ENCODE data around the gene NEUROD1.

Gene NEUROD1

DNA sequence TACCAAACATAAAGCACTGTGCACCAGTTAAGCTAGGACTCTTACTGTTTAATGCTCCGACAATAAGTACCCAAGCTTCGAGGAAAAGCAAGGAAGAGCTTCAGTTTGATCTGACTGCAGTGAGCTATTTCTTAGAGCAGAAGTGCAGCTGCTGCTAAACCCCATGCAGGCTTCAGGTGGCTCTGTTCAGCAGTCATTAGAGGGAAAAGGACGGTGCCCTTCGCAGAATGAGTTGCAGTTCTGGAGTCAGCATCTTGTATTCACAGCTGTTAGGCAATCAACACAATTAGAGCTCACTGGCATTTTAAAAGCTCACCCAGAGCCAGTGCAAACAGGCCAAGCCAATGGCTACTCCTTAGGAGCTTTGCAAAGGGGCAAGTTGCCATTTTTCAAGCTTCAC, 21.9 kb downstream of the NEUROD1 start:
- CTCF ChIA-PET = interaction anchor here (1.0 to 1.6 kb wide), 8 partner anchors 12 to 1054 kb away, joined by 3 to 8 read pairs (median 4); no protein-coding TSS in a partner anchor
- DNase-seq (ENCODE audit: extremely low spot score) = no peak
- POLR2A ChIA-PET = no interaction called here
- TF ChIP-seq, protein P1, sequence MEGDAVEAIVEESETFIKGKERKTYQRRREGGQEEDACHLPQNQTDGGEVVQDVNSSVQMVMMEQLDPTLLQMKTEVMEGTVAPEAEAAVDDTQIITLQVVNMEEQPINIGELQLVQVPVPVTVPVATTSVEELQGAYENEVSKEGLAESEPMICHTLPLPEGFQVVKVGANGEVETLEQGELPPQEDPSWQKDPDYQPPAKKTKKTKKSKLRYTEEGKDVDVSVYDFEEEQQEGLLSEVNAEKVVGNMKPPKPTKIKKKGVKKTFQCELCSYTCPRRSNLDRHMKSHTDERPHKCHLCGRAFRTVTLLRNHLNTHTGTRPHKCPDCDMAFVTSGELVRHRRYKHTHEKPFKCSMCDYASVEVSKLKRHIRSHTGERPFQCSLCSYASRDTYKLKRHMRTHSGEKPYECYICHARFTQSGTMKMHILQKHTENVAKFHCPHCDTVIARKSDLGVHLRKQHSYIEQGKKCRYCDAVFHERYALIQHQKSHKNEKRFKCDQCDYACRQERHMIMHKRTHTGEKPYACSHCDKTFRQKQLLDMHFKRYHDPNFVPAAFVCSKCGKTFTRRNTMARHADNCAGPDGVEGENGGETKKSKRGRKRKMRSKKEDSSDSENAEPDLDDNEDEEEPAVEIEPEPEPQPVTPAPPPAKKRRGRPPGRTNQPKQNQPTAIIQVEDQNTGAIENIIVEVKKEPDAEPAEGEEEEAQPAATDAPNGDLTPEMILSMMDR (IDR thresholded peaks at IDR 0.05; ENCODE audit: control extremely low read depth, extremely low read depth, low read depth, missing control alignments) = no peak

DNA sequence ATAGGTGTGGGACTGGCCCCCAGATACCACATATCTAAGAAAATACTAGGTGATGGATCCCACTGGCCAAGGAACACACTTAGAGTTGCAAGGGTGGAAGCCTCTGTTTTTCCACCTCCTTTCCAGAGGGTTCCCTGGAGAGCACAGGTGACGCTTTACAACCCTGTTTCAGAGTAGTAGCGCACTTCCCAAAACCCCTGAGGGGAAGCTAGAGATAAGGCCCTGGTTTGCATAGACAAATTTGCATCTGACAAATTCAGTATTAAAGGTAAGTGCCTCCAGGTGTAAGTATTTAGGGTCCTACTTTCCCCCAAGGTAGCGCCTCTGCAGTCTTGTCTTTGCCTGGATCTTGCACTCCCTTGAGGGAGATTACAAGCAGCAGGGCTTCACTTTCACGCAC, 22.9 kb downstream of the NEUROD1 start:
- POLR2A ChIA-PET = no interaction called here
- TF ChIP-seq, protein P1 (IDR thresholded peaks at IDR 0.05; ENCODE audit: control extremely low read depth, extremely low read depth, low read depth, missing control alignments) = no peak
- no peak for DNase-seq (ENCODE audit: extremely low spot score)
- CTCF ChIA-PET = interaction anchor here (1.0 to 1.5 kb wide), 4 partner anchors 13 to 575 kb away, joined by 3 to 8 read pairs (median 3); no protein-coding TSS in a partner anchor

DNA sequence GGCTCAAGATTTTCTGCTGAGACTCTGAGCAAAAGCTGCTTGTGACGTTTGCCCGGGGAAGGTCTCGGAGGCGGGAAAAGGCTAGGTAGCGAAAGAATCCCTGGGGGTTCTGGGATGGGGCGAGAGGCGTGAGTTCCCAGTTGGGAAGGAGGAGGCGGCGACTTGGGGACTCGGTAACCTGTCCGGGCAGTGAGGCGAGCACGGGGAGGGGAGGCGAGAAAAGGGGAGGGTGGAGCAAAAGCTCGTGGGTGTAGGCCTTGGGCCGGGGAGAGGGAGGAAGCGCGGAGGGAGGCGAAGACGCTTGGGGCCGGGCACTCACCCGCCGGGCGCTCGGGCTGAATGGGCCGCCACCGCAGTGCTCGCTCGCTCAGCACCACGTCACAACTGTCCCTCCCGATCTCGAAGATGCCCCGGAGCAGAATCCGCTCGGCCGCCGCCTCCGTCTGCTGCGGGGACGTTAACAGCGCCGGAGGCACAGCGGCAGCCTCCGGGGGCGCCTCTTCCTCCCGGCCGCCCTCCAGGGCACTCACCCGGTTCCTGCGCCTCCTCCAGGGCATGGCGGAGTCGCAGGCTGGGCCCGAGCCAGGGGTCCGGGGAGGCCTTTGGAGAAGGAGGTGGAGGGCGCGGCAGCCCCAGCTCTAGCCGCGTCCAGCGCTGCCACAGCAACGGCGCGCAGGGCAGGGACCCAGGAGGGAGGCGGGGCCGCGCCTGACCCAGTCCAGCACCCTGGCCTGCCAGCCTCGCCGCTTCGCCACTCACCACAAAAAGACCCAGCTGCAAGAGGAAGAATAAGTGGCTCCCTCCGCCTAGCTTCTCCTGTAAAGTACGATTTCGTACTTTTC, 23.6 kb downstream of the NEUROD1 start, which contains the start of gene CERKL:
Gene CERKL, minus strand, starts transcription at position 656 of the 842 bp plus-strand sequence. Its CDS starts 99 bp downstream, at position 557.
- CTCF ChIA-PET = interaction anchor here (0.8 to 1.5 kb wide), 4 partner anchors 13 to 574 kb away, joined by 3 to 5 read pairs (median 3); no protein-coding TSS in a partner anchor
- peak; percentile 79 for DNase-seq (ENCODE audit: extremely low spot score)
- POLR2A ChIA-PET = no interaction called here

DNA sequence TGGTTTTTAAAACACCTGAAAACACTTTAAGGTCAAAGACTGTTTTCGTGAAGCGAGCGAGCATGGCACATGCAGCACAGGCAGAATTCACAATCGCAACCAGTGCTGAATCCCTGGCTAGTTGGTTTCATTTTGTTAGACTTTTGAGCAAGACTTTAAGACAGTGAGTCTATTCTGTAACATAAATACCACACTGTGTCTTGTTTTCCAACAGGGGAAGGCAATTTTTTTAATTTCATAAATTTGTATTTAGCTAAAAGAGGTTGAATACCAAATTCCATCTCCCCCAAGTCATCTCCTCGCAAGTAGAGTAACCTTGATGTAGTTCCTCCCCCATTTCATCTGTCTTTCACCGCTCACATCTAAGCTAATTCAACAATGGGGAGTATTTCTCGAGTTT, 24.8 kb downstream of the NEUROD1 start:
- CTCF ChIA-PET = interaction anchor here (0.9 to 1.8 kb wide), 3 partner anchors 9 to 60 kb away, joined by 5 to 6 read pairs (median 5); no protein-coding TSS in a partner anchor
- no peak for DNase-seq (ENCODE audit: extremely low spot score)
- POLR2A ChIA-PET = no interaction called here
- TF ChIP-seq, protein P1 (IDR thresholded peaks at IDR 0.05; ENCODE audit: control extremely low read depth, extremely low read depth, low read depth, missing control alignments) = no peak

More for the DNA sequence above, 23.6 kb downstream of the NEUROD1 start, which contains the start of gene CERKL:
- TF ChIP-seq, protein P1 (IDR thresholded peaks at IDR 0.05; ENCODE audit: control extremely low read depth, extremely low read depth, low read depth, missing control alignments) = no peak

DNA sequence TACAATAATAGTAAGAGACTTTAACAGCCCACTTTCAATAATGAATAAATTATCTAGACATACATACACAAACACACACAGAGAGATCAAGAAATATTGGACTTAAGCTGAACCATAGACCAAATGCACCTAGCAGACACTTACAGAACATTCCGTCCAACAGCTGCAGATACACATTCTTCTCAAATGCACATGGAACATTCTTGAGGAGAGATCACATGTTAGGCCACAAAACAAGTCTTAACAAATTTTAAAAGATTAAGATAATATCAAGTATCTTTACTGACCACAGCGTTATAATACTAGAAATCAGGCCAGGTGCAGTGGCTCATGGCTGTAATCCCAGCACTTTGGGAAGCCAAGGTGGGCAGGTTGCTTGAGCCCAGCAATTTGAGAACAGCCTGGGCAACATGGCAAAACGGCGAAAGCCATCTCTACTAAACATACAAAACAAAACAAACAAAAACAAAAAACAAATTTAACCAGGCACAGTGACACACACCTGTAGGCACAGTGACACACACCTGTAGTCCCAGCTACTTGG, 30.8 kb downstream of the NEUROD1 start:
- CTCF ChIA-PET = interaction anchor here (1.4 kb wide), 1 partner anchor 46 kb away, joined by 3 read pairs; no protein-coding TSS in a partner anchor
- TF ChIP-seq, protein P1 (IDR thresholded peaks at IDR 0.05; ENCODE audit: control extremely low read depth, extremely low read depth, low read depth, missing control alignments) = no peak
- POLR2A ChIA-PET = no interaction called here
- no peak for DNase-seq (ENCODE audit: extremely low spot score)

DNA sequence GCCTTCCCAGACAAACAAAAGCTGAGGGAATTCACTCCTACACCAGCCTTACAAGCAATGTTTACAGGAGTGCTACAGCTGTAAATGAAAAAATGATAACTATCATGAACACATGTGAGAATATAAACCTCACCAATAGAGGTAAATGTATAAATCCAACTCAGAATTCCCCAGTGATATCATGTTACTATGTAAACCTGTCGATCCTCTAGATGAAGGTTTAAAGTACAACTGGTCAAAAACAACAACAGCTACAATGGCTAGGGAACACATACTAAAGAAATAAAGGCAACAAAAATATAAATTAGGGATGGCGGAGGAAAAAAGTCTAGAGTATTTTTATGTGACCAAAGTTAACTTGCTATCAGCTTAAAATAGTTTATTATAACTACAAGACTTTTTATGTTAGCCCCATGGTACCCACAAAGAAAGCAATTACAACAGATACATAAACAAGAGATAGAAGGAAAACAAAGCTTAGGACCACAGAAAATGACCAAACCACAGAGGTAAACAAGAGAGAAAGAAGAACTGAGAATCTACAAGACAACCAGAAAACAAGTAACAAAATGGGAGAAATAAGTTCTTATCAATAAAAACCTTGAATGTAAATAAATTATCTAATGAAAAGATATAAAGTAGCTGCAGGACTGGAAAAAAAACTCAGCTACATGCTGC, 31.7 kb downstream of the NEUROD1 start:
- ChIA-PET CTCF (interaction anchor here (1.4 kb wide), 1 partner anchor 47 kb away, joined by 3 read pairs; no protein-coding TSS in a partner anchor), POLR2A (no interaction called here)
- DNase-seq (ENCODE audit: extremely low spot score) = no peak
- TF ChIP-seq, protein P1 (IDR thresholded peaks at IDR 0.05; ENCODE audit: control extremely low read depth, extremely low read depth, low read depth, missing control alignments) = no peak

Data from GM10248 (cell line).